OCI-LY3 (cell line): ENCODE measurements around the gene ZNF846.

Experiments used
- H2AFZ ChIP-seq: fragments of 200-600, 300-600 bp; shearing (Covaris generic); 2 replicates; pipeline ENCODE4 v1.6.0; 2014; ENCODE audit warnings: antibody characterized with exemption, low read depth, low read length
- H3K27ac ChIP-seq: fragments of 200-600, 300-600 bp; sonication (generic); 2 replicates; pipeline ENCODE4 v1.5.1; 2014; ENCODE audit warnings: mild to moderate bottlenecking, low read length, moderate library complexity, mixed read lengths
- H3K27me3 ChIP-seq: fragments of 200-600, 300-600 bp; sonication (generic); 2 replicates; pipeline ENCODE4 v1.6.1; 2014; ENCODE audit warnings: low read depth, low read length, mixed read lengths
- H3K36me3 ChIP-seq: fragments of 200-600, 300-600 bp; sonication (generic); replicated peaks from 2 replicates; pipeline ENCODE3; 2014; ENCODE audit warnings: low read depth, low read length, mixed read lengths
- H3K4me1 ChIP-seq: fragments of 300-600, 200-600 bp; sonication (generic); 2 replicates; pipeline ENCODE4 v1.6.1; 2014; ENCODE audit warnings: low read length, mixed read lengths
- H3K4me2 ChIP-seq: fragments of 200-600, 300-600 bp; sonication (generic); 2 replicates; pipeline ENCODE4 v1.6.1; 2014; ENCODE audit warnings: low read length, mixed read lengths
- H3K4me3 ChIP-seq: fragments of 300-600, 200-600 bp; sonication (generic); 2 replicates; pipeline ENCODE4 v1.5.1; 2014; ENCODE audit warnings: antibody characterized with exemption, mild to moderate bottlenecking, low read length, moderate library complexity
- H3K79me2 ChIP-seq: fragments of 300-600, 200-600 bp; shearing (Covaris generic); 2 replicates; pipeline ENCODE4 v1.6.1; 2014; ENCODE audit warnings: mild to moderate bottlenecking, low read length, mixed read lengths
- H3K9ac ChIP-seq: fragments of 300-600, 200-600 bp; shearing (Covaris generic); 2 replicates; pipeline ENCODE4 v1.6.0; 2014; ENCODE audit warnings: mild to moderate bottlenecking, low read length, moderate library complexity
- H3K9me3 ChIP-seq: fragments of 200-600, 300-600 bp; shearing (Covaris generic); 2 replicates; pipeline ENCODE4 v1.6.1; 2014; ENCODE audit warnings: low read length, mixed read lengths; ENCODE audit not compliant: insufficient read depth
- H4K20me1 ChIP-seq: fragments of 200-600, 300-600 bp; sonication (generic); 2 replicates; pipeline ENCODE4 v1.6.1; 2016; ENCODE audit warnings: low read length, mixed read lengths; ENCODE audit not compliant: insufficient read depth
- EZH2phosphoT487 ChIP-seq: fragments of 200-600 bp; shearing (Covaris generic); IDR thresholded peaks from 2 replicates; pipeline ENCODE4 v1.6.1; 2018; ENCODE audit warnings: antibody characterized with exemption, mixed run types, low read depth

The ZNF846 gene

GRCh38 chr19:9702186-9702585, 66.4 kb downstream of the ZNF846 start:
- H4K20me1 ChIP-seq = no peaks in the 10 kb centered on the region
- no peaks in the 10 kb centered on the region for H3K27me3 ChIP-seq
- H3K4me1 ChIP-seq = no peaks in the 10 kb centered on the region
- TF ChIP-seq EZH2phosphoT487 = no peak
- no peaks in the 10 kb centered on the region for H3K9me3 ChIP-seq
- H3K79me2 ChIP-seq = no peaks in the 10 kb centered on the region
- no peak overlapping the region for H3K9ac ChIP-seq
- no peak overlapping the region for H3K4me3 ChIP-seq
- H3K4me2 ChIP-seq = no peak overlapping the region
- H2AFZ ChIP-seq = no peak overlapping the region
- no peak overlapping the region for H3K27ac ChIP-seq
- H3K36me3 ChIP-seq = no peaks in the 10 kb centered on the region
